HepG2 (cell line): Measurements from ENCODE around the gene KRTCAP2. TPM values are rescaled to one million over a fixed set of nuclear protein-coding genes. Genes with fewer than 3 reads are reported as not detected.

Experiments
- HNF4G ChIP-seq, 2 experiments: sonication (generic) in 1 of 2; formaldehyde crosslinking in 1 of 2; IDR thresholded peaks; 2 replicates each; pipeline versions ENCODE4 v1.4.0 to v1.6.1; 2011 to 2020; ENCODE audit warnings: borderline replicate concordance in 2 of 2, low read depth in 2 of 2, mild to moderate bottlenecking in 2 of 2, low read length in 1 of 2, missing genetic modification reagents in 1 of 2, moderate library complexity in 1 of 2
- HNRNPL ChIP-seq: fragments of 200-400 bp; formaldehyde crosslinking; IDR thresholded peaks from 2 replicates; pipeline ENCODE4 v1.6.1; 2017; ENCODE audit warnings: mild to moderate bottlenecking, low read depth, low read length
- IRF9 ChIP-seq: sonication (generic); formaldehyde crosslinking; IDR thresholded peaks from 2 replicates; pipeline ENCODE4 v1.8.0; 2022; ENCODE audit warnings: missing genetic modification reagents, mild to moderate bottlenecking, borderline replicate concordance
- MTA1 ChIP-seq: sonication (generic); formaldehyde crosslinking; IDR thresholded peaks from 2 replicates; pipeline ENCODE4 v1.4.0; 2020; ENCODE audit warnings: missing genetic modification reagents, mild to moderate bottlenecking, borderline replicate concordance
- PCBP2 ChIP-seq: fragments of 200-400 bp; formaldehyde crosslinking; optimal IDR thresholded peaks from 2 replicates; pipeline ENCODE3; 2018; ENCODE audit warnings: low read length, low read depth; ENCODE audit not compliant: poor library complexity, severe bottlenecking
- POLR2A ChIP-seq, 2 experiments: IDR thresholded peaks; 2 replicates each; pipeline ENCODE4 v1.6.1; 2011; ENCODE audit warnings: low read depth in 2 of 2, low read length in 2 of 2, mild to moderate bottlenecking in 1 of 2, moderate library complexity in 1 of 2; ENCODE audit not compliant: insufficient read depth in 1 of 2
- SP5 ChIP-seq: IDR thresholded peaks from 2 replicates; pipeline ENCODE4 v1.6.1; 2016; ENCODE audit warnings: low read depth, borderline replicate concordance
- SPEN ChIP-seq: sonication (generic); formaldehyde crosslinking; IDR thresholded peaks from 2 replicates; pipeline ENCODE4 v1.5.1; 2020; ENCODE audit warnings: low read depth, mild to moderate bottlenecking, missing genetic modification reagents
- SRF ChIP-seq: IDR thresholded peaks from 2 replicates; pipeline ENCODE4 v1.6.1; 2011; ENCODE audit warnings: mild to moderate bottlenecking, low read depth, low read length, moderate library complexity
- TBX2 ChIP-seq: sonication (generic); formaldehyde crosslinking; IDR thresholded peaks from 2 replicates; pipeline ENCODE4 v1.5.0; 2020; ENCODE audit warnings: missing genetic modification reagents, mild to moderate bottlenecking, borderline replicate concordance
- TMF1 ChIP-seq: sonication (generic); formaldehyde crosslinking; IDR thresholded peaks from 2 replicates; pipeline ENCODE4 v1.8.1; 2022; ENCODE audit warnings: low read depth, missing genetic modification reagents
- ZBTB38 ChIP-seq: sonication (generic); formaldehyde crosslinking; IDR thresholded peaks from 2 replicates; pipeline ENCODE4 v1.5.1; 2020; ENCODE audit warnings: mild to moderate bottlenecking, missing genetic modification reagents
- ZFP1 ChIP-seq: IDR thresholded peaks from 2 replicates; pipeline ENCODE4 v1.6.1; 2016
- ZFP36 ChIP-seq: fragments of 150-350 bp; IDR thresholded peaks from 2 replicates; pipeline ENCODE4 v1.6.1; 2018; ENCODE audit warnings: borderline replicate concordance, low read length, low read depth; ENCODE audit not compliant: partially characterized antibody
- ZKSCAN5 ChIP-seq: sonication (generic); formaldehyde crosslinking; IDR thresholded peaks from 2 replicates; pipeline ENCODE4 v1.5.1; 2020; ENCODE audit warnings: mild to moderate bottlenecking, missing genetic modification reagents
- ZMAT3 ChIP-seq: sonication (generic); formaldehyde crosslinking; conservative IDR thresholded peaks from 2 replicates; pipeline ENCODE4 v1.7.0; 2021; ENCODE audit warnings: missing genetic modification reagents
- ZNF318 ChIP-seq: sonication (generic); formaldehyde crosslinking; IDR thresholded peaks from 2 replicates; pipeline ENCODE4 v1.4.0; 2020; ENCODE audit warnings: mild to moderate bottlenecking, missing genetic modification reagents
- ZNF326 ChIP-seq: sonication (generic); formaldehyde crosslinking; IDR thresholded peaks from 2 replicates; pipeline ENCODE4 v1.4.0; 2020; ENCODE audit warnings: missing genetic modification reagents, borderline replicate concordance
- ZNF720 ChIP-seq: sonication (generic); formaldehyde crosslinking; IDR thresholded peaks from 2 replicates; pipeline ENCODE4 v1.4.0; 2020; ENCODE audit warnings: missing genetic modification reagents
- ZNF746 ChIP-seq: sonication (generic); formaldehyde crosslinking; IDR thresholded peaks from 2 replicates; pipeline ENCODE4 v1.8.0; 2022; ENCODE audit warnings: mild to moderate bottlenecking, missing genetic modification reagents
- ZNF816 ChIP-seq: sonication (generic); formaldehyde crosslinking; IDR thresholded peaks from 2 replicates; pipeline ENCODE4 v1.8.0; 2022; ENCODE audit warnings: missing genetic modification reagents, mild to moderate bottlenecking, borderline replicate concordance
- polyA plus RNA-seq, 8 experiments: library from polyadenylated mRNA; depleted of rRNA in 3 of 8; stranded (reverse) in 7 of 8; unstranded in 1 of 8; fragments of >200 nt; fragmentation: Illumina TruSeq in 4 of 8; extraction: Trizol in 4 of 8; gene quantifications; 2 replicates each; pipeline versions ENCODE4 v1.2.1 to v1.2.3, GENCODE V29; 2011 to 2016; ENCODE audit warnings: low read depth in 4 of 8, missing spikeins in 1 of 8, mixed read lengths in 1 of 8; ENCODE audit not compliant: insufficient read depth in 1 of 8
- total RNA-seq, 5 experiments: library from RNA; depleted of rRNA; stranded (reverse); fragments of >200 nt; fragmentation: Illumina TruSeq; extraction: Trizol; gene quantifications; 2 replicates each; pipeline ENCODE4 v1.2.3, GENCODE V29; 2016; ENCODE audit warnings: low read depth in 1 of 5

KRTCAP2 gene
- total and polyA plus RNA-seq, 2 of the 13 experiments (the other 11 are each of a cell fraction or from before 2014, with no cell fraction given) = 77.3 to 79.4 TPM

GRCh38 chr1:155128755-155129473 lies 44.2 kb downstream of the KRTCAP2 start (continued):
- peak; percentile 95 for TF ChIP-seq HNF4G (IDR thresholded peaks at IDR 0.05; ENCODE audit: borderline replicate concordance, low read depth, low read length)
- peak; percentile 97 for TF ChIP-seq HNF4G (CRISPR knock-in tag; IDR thresholded peaks at IDR 0.05; ENCODE audit: borderline replicate concordance, low read depth)
- 0 out of 2 replicates have a peak, but pooled peaks have one; percentile 18 for TF ChIP-seq ZNF816 (CRISPR knock-in tag)
- TF ChIP-seq ZFP36 = no peak
- 0 out of 2 replicates have a peak, but pooled peaks have one; percentile 45 for TF ChIP-seq ZBTB38 (CRISPR knock-in tag)
- TF ChIP-seq ZNF326 (CRISPR knock-in tag) = no peak
- peak; percentile 86; the same call in 1 of the 2 replicates for TF ChIP-seq MTA1 (CRISPR knock-in tag)
- peak; percentile 97 for TF ChIP-seq ZNF746 (CRISPR knock-in tag)
- TF ChIP-seq SPEN (CRISPR knock-in tag) = peak; percentile 94
- TF ChIP-seq POLR2A (IDR thresholded peaks at IDR 0.05; ENCODE audit: insufficient read depth in 1 of 2, low read depth in 2 of 2, low read length in 2 of 2) = peak in 1 of 2 experiments; percentile 88; a peak in 2 of 4 replicates
- peak; percentile 39; the same call in 1 of the 2 replicates for TF ChIP-seq TMF1
- peak; percentile 89 for TF ChIP-seq TBX2
- no peak for TF ChIP-seq PCBP2
- TF ChIP-seq ZNF720 = no peak
- 0 out of 2 replicates have a peak, but pooled peaks have one; percentile 17 for TF ChIP-seq ZKSCAN5 (CRISPR knock-in tag)
- peak; percentile 86 for TF ChIP-seq IRF9 (CRISPR knock-in tag)
- peak; percentile 58 for TF ChIP-seq SRF
- no peak for TF ChIP-seq ZFP1 (CRISPR knock-in tag)
- peak; percentile 99 for TF ChIP-seq HNRNPL
- TF ChIP-seq SP5 = peak; percentile 94
- TF ChIP-seq ZNF318 (CRISPR knock-in tag) = peak; percentile 60; the same call in 1 of the 2 replicates
- 0 out of 2 replicates have a peak, but pooled peaks have one; percentile 60 for TF ChIP-seq ZMAT3 (CRISPR knock-in tag)
